K562 (cell line): ENCODE data around the gene SLC30A10. TPM values are rescaled to one million over a fixed set of nuclear protein-coding genes. Genes with fewer than 3 reads are reported as not detected.

ENCODE experiments used
- AFF1 ChIP-seq, 2 experiments: fragments of 450-650 bp; IDR thresholded peaks; 2 replicates each; pipeline ENCODE4 v1.6.1; 2018; ENCODE audit warnings: mild to moderate bottlenecking in 2 of 2, low read depth in 1 of 2; ENCODE audit not compliant: partially characterized antibody in 2 of 2
- ATF3 ChIP-seq, 2 experiments: fragments of 450-650 bp in 1 of 2; sonication (generic) in 1 of 2; formaldehyde crosslinking in 1 of 2; IDR thresholded peaks in 1 of 2; conservative IDR thresholded peaks in 1 of 2; 2 replicates each; pipeline versions ENCODE4 v1.6.1 to v1.8.1; 2016 to 2023; ENCODE audit warnings: mild to moderate bottlenecking in 2 of 2, moderate library complexity in 2 of 2, inconsistent platforms in 1 of 2, missing genetic modification reagents in 1 of 2
- COPS2 ChIP-seq: fragments of 450-650 bp; conservative IDR thresholded peaks from 2 replicates; pipeline ENCODE4 v1.6.1; 2016; ENCODE audit warnings: mild to moderate bottlenecking, moderate library complexity
- DPF2 ChIP-seq: fragments of 450-650 bp; IDR thresholded peaks from 2 replicates; pipeline ENCODE4 v1.6.1; 2016
- GTF2F1 ChIP-seq: IDR thresholded peaks from 2 replicates; pipeline ENCODE4 v1.6.1; 2011; ENCODE audit warnings: low read depth, low read length, improper control_type of control experiment
- HBP1 ChIP-seq: fragments of 450-650 bp; formaldehyde crosslinking; IDR thresholded peaks from 2 replicates; pipeline ENCODE4 v1.4.0; 2022; ENCODE audit warnings: missing genetic modification characterization
- HCFC1 ChIP-seq: IDR thresholded peaks from 2 replicates; pipeline ENCODE4 v1.6.1; 2012; ENCODE audit warnings: low read depth, low read length, improper control_type of control experiment
- HNRNPUL1 ChIP-seq: fragments of 200-400 bp; formaldehyde crosslinking; IDR thresholded peaks from 2 replicates; pipeline ENCODE4 v1.6.1; 2017; ENCODE audit warnings: low read length
- LARP7 ChIP-seq: fragments of 450-650 bp; IDR thresholded peaks from 2 replicates; pipeline ENCODE4 v1.6.1; 2016
- OTX1 ChIP-seq: fragments of 450-650 bp; formaldehyde crosslinking; IDR thresholded peaks from 2 replicates; pipeline ENCODE4 v1.4.0; 2022; ENCODE audit warnings: mild to moderate bottlenecking
- PYGO2 ChIP-seq: fragments of 450-650 bp; IDR thresholded peaks from 2 replicates; pipeline ENCODE4 v1.6.1; 2016; ENCODE audit warnings: mild to moderate bottlenecking, missing genetic modification characterization, moderate library complexity, missing compliant biosample characterization
- SIN3A ChIP-seq, 2 experiments: fragments of 150-350 bp in 1 of 2; IDR thresholded peaks; 2 replicates each; pipeline ENCODE4 v1.6.1; 2011 to 2016; ENCODE audit warnings: borderline replicate concordance in 2 of 2, low read depth in 2 of 2, low read length in 2 of 2, mild to moderate bottlenecking in 2 of 2, moderate library complexity in 2 of 2; ENCODE audit not compliant: control insufficient read depth in 1 of 2
- TCF3 ChIP-seq: sonication (generic); formaldehyde crosslinking; IDR thresholded peaks from 2 replicates; pipeline ENCODE4 v1.4.0; 2020; ENCODE audit warnings: mild to moderate bottlenecking, missing genetic modification reagents
- TSC22D4 ChIP-seq: fragments of 450-650 bp; IDR thresholded peaks from 2 replicates; pipeline ENCODE4 v1.6.1; 2016; ENCODE audit warnings: missing genetic modification characterization, missing biosample characterization, control low read depth
- XRCC3 ChIP-seq: fragments of 450-650 bp; IDR thresholded peaks from 2 replicates; pipeline ENCODE4 v1.6.1; 2017; ENCODE audit warnings: mild to moderate bottlenecking, moderate library complexity
- ZBTB2 ChIP-seq: fragments of 450-650 bp; IDR thresholded peaks from 2 replicates; pipeline ENCODE4 v1.6.1; 2016; ENCODE audit warnings: antibody characterized with exemption
- ZNF232 ChIP-seq: sonication (generic); formaldehyde crosslinking; IDR thresholded peaks from 2 replicates; pipeline ENCODE4 v1.8.0; 2022; ENCODE audit warnings: mild to moderate bottlenecking, missing genetic modification reagents
- ZNF316 ChIP-seq: fragments of 450-650 bp; IDR thresholded peaks from 2 replicates; pipeline ENCODE4 v1.6.1; 2016
- polyA plus RNA-seq, 8 experiments: library from polyadenylated mRNA; depleted of rRNA in 4 of 8; stranded (reverse) in 5 of 8; unstranded in 3 of 8; fragments of >200 nt; fragmentation: Nextera tagmentation in 2 of 8; fragmentation: Illumina TruSeq in 1 of 8; extraction: Ambion mirVana in 2 of 8; extraction: Trizol in 1 of 8; gene quantifications; 2 replicates each; pipeline versions ENCODE4 v1.2.1 to v1.2.3, GENCODE V29; 2011 to 2014; ENCODE audit warnings: inconsistent platforms in 1 of 8, missing spikeins in 1 of 8
- total RNA-seq, 7 experiments: library from RNA; depleted of rRNA in 6 of 7; stranded (reverse); fragments of >200 nt in 6 of 7; fragmentation: Illumina TruSeq in 2 of 7; extraction: Trizol in 2 of 7; gene quantifications; 2 replicates each; pipeline versions ENCODE4 v1.2.1 to v1.2.3, GENCODE V29; 2011 to 2021; ENCODE audit warnings: low replicate concordance in 1 of 7

SLC30A10 gene
- total and polyA plus RNA-seq, 9 of the 15 experiments (the other 6 are each of a cell fraction or from before 2014, with no cell fraction given) = 2.6 to 11.3 (median 7.1) TPM

DNA sequence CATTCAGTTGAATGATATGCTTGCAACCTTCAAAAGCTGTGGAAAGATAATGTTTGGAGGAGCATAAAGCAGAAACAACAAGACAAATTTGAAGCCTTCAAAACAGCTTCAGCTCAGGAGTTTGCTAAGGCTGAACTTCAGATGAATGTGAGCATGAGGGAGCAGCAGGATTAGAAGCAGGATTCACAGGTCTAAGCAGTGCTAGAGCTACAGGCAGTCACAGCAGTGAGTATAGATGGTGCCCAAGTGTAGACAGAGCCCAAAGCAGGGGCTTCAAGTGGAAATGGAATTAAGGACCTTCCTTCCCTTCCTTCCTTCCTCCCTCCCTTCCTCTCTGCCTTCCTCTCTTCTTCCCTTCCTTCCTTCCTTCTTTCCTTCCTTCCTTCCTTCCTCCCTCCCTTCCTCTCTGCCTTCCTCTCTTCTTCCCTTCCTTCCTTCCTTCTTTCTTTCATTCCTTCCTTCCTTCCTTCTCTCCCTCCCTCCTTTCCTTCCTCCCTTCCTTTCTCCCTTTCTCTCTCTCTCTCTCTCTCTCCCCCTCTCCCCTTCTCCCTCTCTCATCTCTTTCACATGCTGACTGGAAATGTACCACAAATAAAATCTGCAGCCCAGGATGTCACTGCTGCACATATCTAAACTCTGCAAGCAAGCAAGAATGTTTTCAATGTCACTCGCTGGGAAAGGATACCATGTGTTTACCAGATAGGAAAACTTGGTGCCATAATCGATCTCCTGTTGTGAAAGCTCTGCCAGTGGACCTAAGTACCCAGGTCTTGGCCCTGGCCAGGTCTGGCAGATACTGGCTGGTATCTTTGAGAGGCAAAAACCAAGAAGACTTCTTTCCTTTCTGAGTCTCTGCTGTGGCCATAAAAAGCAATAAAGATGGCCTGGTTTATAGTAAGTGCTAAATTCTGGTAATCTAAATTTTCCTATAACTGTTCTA is 13.1 kb upstream of the SLC30A10 start (continued):
- TF ChIP-seq ATF3 (IDR thresholded peaks at IDR 0.05) (no peak), ATF3 (CRISPR knock-in tag; conservative IDR thresholded peaks at IDR 0.05) (no peak), SIN3A (IDR thresholded peaks at IDR 0.05; ENCODE audit: borderline replicate concordance in 2 of 2, control insufficient read depth in 1 of 2, low read depth in 2 of 2, low read length in 2 of 2) (no peak), HCFC1 (no peak), PYGO2 (no peak), LARP7 (peak; percentile 68; the same call in 1 of the 2 replicates), TCF3 (CRISPR knock-in tag) (no peak), HNRNPUL1 (no peak), COPS2 (no peak), TSC22D4 (tag) (peak; percentile 61; the same call in 1 of the 2 replicates), AFF1 (IDR thresholded peaks at IDR 0.05; ENCODE audit: low read depth in 1 of 2, partially characterized antibody in 2 of 2) (no peak), DPF2 (0 out of 2 replicates have a peak, but pooled peaks have one; percentile 24), XRCC3 (no peak), ZNF232 (CRISPR knock-in tag) (no peak), OTX1 (0 out of 2 replicates have a peak, but pooled peaks have one; percentile 72), ZBTB2 (peak; percentile 60; the same call in 1 of the 2 replicates), GTF2F1 (no peak), HBP1 (CRISPR knock-in tag) (peak; percentile 43; the same call in 1 of the 2 replicates), ZNF316 (no peak)
